SK-N-SH (cell line): ENCODE results near the gene GRIA1.

ENCODE experiments used
- CTCF ChIP-seq: fragments of 200-600 bp; sonication (generic); IDR thresholded peaks from 2 replicates; pipeline ENCODE4 v1.6.1; 2017; ENCODE audit warnings: antibody characterized with exemption, mild to moderate bottlenecking, moderate library complexity
- EP300 ChIP-seq, 2 experiments: IDR thresholded peaks; 2 replicates each; pipeline versions ENCODE4 v1.4.0 to v1.6.1; 2012; ENCODE audit warnings: borderline replicate concordance in 1 of 2, low read depth in 1 of 2, low read length in 1 of 2
- EZH2phosphoT487 ChIP-seq: fragments of 200-600 bp; sonication (generic); IDR thresholded peaks from 2 replicates; pipeline ENCODE4 v1.6.1; 2017; ENCODE audit warnings: low read depth, mixed run types, mild to moderate bottlenecking, antibody characterized with exemption, moderate library complexity, borderline replicate concordance
- FOXM1 ChIP-seq: IDR thresholded peaks from 2 replicates; pipeline ENCODE4 v1.4.0; 2012; ENCODE audit warnings: low read depth, mild to moderate bottlenecking
- MXI1 ChIP-seq: IDR thresholded peaks from 2 replicates; pipeline ENCODE4 v1.6.1; 2012; ENCODE audit warnings: mild to moderate bottlenecking, low read depth, low read length, improper control_type of control experiment
- POLR2AphosphoS5 ChIP-seq: IDR thresholded peaks from 2 replicates; pipeline ENCODE4 v1.6.1; 2012; ENCODE audit warnings: low read depth, low read length
- RAD21 ChIP-seq: IDR thresholded peaks from 2 replicates; pipeline ENCODE4 v1.6.1; 2012; ENCODE audit warnings: mild to moderate bottlenecking, low read length
- SIN3A ChIP-seq: IDR thresholded peaks from 2 replicates; pipeline ENCODE4 v1.6.1; 2012; ENCODE audit warnings: low read depth, mild to moderate bottlenecking, low read length, moderate library complexity, borderline replicate concordance
- TAF1 ChIP-seq: IDR thresholded peaks from 2 replicates; pipeline ENCODE4 v1.6.1; 2012; ENCODE audit warnings: low read depth, mild to moderate bottlenecking, low read length, moderate library complexity, borderline replicate concordance
- TCF12 ChIP-seq: IDR thresholded peaks from 2 replicates; pipeline ENCODE4 v1.4.0; 2012
- YY1 ChIP-seq: IDR thresholded peaks from 2 replicates; pipeline ENCODE4 v1.4.0; 2012; ENCODE audit warnings: low read depth, mild to moderate bottlenecking
- TF ChIP-seq, protein P1 (sequence below): IDR thresholded peaks from 2 replicates; pipeline ENCODE4 v1.4.0; 2012; ENCODE audit warnings: low read depth
- TF ChIP-seq, protein P2 (sequence below): IDR thresholded peaks from 2 replicates; pipeline ENCODE4 v1.6.1; 2012; ENCODE audit warnings: mild to moderate bottlenecking, low read depth, low read length, moderate library complexity

- TF ChIP-seq YY1 (no peak), CTCF (no peak), SIN3A (no peak), RAD21 (no peak), FOXM1 (no peak), EP300 (IDR thresholded peaks at IDR 0.05; ENCODE audit: borderline replicate concordance in 1 of 2, low read depth in 1 of 2, low read length in 1 of 2) (no peak), POLR2AphosphoS5 (no peak), TCF12 (no peak), TAF1 (no peak), EZH2phosphoT487 (no peak), MXI1 (no peak)
- TF ChIP-seq, protein P1, sequence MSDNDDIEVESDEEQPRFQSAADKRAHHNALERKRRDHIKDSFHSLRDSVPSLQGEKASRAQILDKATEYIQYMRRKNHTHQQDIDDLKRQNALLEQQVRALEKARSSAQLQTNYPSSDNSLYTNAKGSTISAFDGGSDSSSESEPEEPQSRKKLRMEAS: no peak
- TF ChIP-seq, protein P2, sequence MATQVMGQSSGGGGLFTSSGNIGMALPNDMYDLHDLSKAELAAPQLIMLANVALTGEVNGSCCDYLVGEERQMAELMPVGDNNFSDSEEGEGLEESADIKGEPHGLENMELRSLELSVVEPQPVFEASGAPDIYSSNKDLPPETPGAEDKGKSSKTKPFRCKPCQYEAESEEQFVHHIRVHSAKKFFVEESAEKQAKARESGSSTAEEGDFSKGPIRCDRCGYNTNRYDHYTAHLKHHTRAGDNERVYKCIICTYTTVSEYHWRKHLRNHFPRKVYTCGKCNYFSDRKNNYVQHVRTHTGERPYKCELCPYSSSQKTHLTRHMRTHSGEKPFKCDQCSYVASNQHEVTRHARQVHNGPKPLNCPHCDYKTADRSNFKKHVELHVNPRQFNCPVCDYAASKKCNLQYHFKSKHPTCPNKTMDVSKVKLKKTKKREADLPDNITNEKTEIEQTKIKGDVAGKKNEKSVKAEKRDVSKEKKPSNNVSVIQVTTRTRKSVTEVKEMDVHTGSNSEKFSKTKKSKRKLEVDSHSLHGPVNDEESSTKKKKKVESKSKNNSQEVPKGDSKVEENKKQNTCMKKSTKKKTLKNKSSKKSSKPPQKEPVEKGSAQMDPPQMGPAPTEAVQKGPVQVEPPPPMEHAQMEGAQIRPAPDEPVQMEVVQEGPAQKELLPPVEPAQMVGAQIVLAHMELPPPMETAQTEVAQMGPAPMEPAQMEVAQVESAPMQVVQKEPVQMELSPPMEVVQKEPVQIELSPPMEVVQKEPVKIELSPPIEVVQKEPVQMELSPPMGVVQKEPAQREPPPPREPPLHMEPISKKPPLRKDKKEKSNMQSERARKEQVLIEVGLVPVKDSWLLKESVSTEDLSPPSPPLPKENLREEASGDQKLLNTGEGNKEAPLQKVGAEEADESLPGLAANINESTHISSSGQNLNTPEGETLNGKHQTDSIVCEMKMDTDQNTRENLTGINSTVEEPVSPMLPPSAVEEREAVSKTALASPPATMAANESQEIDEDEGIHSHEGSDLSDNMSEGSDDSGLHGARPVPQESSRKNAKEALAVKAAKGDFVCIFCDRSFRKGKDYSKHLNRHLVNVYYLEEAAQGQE: no peak
These were observed 62.4 kb downstream of the GRIA1 start for GRCh38 chr5:153552886-153553285.
